OCI-LY1 (cell line): ENCODE results near the gene PCSK6.
"Not testable (repeated sequence)": the region's sequence is repeated elsewhere in the genome, so short reads cannot be mapped to it uniquely, and the experiment has no call there.

ENCODE experiments used
- H2AFZ ChIP-seq: fragments of 200-600 bp; sonication (generic), shearing (Covaris generic); 2 replicates; pipeline ENCODE4 v1.6.0; 2014; ENCODE audit warnings: antibody characterized with exemption, mild to moderate bottlenecking, low read length
- H3F3A ChIP-seq: fragments of 200-600 bp; sonication (generic), shearing (Covaris generic); 2 replicates; pipeline ENCODE4 v1.6.0; 2014; ENCODE audit warnings: mild to moderate bottlenecking, antibody characterized with exemption, low read length, moderate library complexity; ENCODE audit not compliant: insufficient read depth
- H3K27ac ChIP-seq: fragments of 200-600 bp; sonication (generic); 2 replicates; pipeline ENCODE4 v1.5.1; 2014; ENCODE audit warnings: low read length, mixed run types, mild to moderate bottlenecking, low read depth; ENCODE audit not compliant: poor library complexity, severe bottlenecking
- H3K27me3 ChIP-seq: fragments of 200-600 bp; sonication (generic); 2 replicates; pipeline ENCODE4 v1.6.0; 2014; ENCODE audit warnings: antibody characterized with exemption, mild to moderate bottlenecking, low read length, moderate library complexity; ENCODE audit not compliant: insufficient read depth
- H3K36me3 ChIP-seq: fragments of 200-600 bp; sonication (generic); 2 replicates; pipeline ENCODE4 v1.6.1; 2014; ENCODE audit warnings: mild to moderate bottlenecking, antibody characterized with exemption, low read length, moderate library complexity, mixed read lengths; ENCODE audit not compliant: insufficient read depth
- H3K4me1 ChIP-seq: fragments of 200-600 bp; sonication (generic); 2 replicates; pipeline ENCODE4 v1.5.1; 2014; ENCODE audit warnings: mild to moderate bottlenecking, low read length, moderate library complexity; ENCODE audit not compliant: insufficient read depth, severe bottlenecking
- H3K4me2 ChIP-seq: fragments of 200-600 bp; sonication (generic), shearing (Covaris generic); 2 replicates; pipeline ENCODE4 v1.6.1; 2014; ENCODE audit warnings: low read length
- H3K4me3 ChIP-seq: fragments of 200-600 bp; sonication (generic); 2 replicates; pipeline ENCODE4 v1.5.1; 2014; ENCODE audit warnings: low read length, low read depth, mild to moderate bottlenecking, mixed read lengths; ENCODE audit not compliant: poor library complexity, severe bottlenecking
- H3K79me2 ChIP-seq: fragments of 200-600 bp; shearing (Covaris generic); 2 replicates; pipeline ENCODE4 v1.6.1; 2016; ENCODE audit warnings: mixed run types, low read length, mixed read lengths; ENCODE audit not compliant: insufficient read depth
- H3K9ac ChIP-seq: fragments of 200-600 bp; sonication (generic), shearing (Covaris generic); 2 replicates; pipeline ENCODE4 v1.6.1; 2014; ENCODE audit warnings: mild to moderate bottlenecking, low read length, mixed read lengths
- H3K9me2 ChIP-seq: fragments of 200-600 bp; sonication (generic), shearing (Covaris generic); 2 replicates; pipeline ENCODE4 v1.6.1; 2014; ENCODE audit warnings: low read depth, mild to moderate bottlenecking, low read length, mixed read lengths
- H3K9me3 ChIP-seq: fragments of 200-600 bp; shearing (Covaris generic); 2 replicates; pipeline ENCODE4 v1.6.1; 2014; ENCODE audit warnings: low read length, mixed read lengths
- H4K20me1 ChIP-seq: fragments of 200-600 bp; sonication (generic), shearing (Covaris generic); 2 replicates; pipeline ENCODE4 v1.6.0; 2016; ENCODE audit warnings: mild to moderate bottlenecking, low read length; ENCODE audit not compliant: insufficient read depth
- CTCF ChIP-seq: fragments of 200-600 bp; sonication (generic), shearing (Covaris generic); IDR thresholded peaks from 2 replicates; pipeline ENCODE4 v1.5.1; 2017; ENCODE audit warnings: mild to moderate bottlenecking, antibody characterized with exemption, low read length, moderate library complexity, mixed read lengths
- EZH2 ChIP-seq: fragments of 200-600 bp; sonication (generic), shearing (Covaris generic); IDR thresholded peaks from 2 replicates; pipeline ENCODE4 v1.8.0; 2017; ENCODE audit warnings: borderline replicate concordance, mixed run types, mild to moderate bottlenecking, antibody characterized with exemption, low read length, moderate library complexity, mixed read lengths

Gene PCSK6

GRCh38 chr15:101358895-101359294 lies 130.6 kb downstream of the PCSK6 start:
- Histone ChIP-seq H3K9me2 (no peaks in the 10 kb centered on the region), H3F3A (no peaks in the 10 kb centered on the region), H3K27ac (no peak overlapping the region), H3K4me3 (no peak overlapping the region), H4K20me1 (no peaks in the 10 kb centered on the region), H3K27me3 (peaks cover 3% of the 10 kb centered on the region; the same call in 1 of the 2 replicates), H2AFZ (no peak overlapping the region), H3K4me2 (no peak overlapping the region), H3K9me3 (no peaks in the 10 kb centered on the region), H3K4me1 (no peaks in the 10 kb centered on the region), H3K36me3 (no peaks in the 10 kb centered on the region), H3K9ac (no peak overlapping the region), H3K79me2 (no peaks in the 10 kb centered on the region)
- TF ChIP-seq EZH2 (no peak), CTCF (no peak)

- Histone ChIP-seq H3K9me2 (no peaks in the 10 kb centered on the region), H3K27ac (no peak overlapping the region), H3K4me1 (no peaks in the 10 kb centered on the region), H3K36me3 (no peaks in the 10 kb centered on the region), H3K4me2 (no peak overlapping the region), H4K20me1 (no peaks in the 10 kb centered on the region), H3F3A (no peaks in the 10 kb centered on the region), H3K9me3 (no peaks in the 10 kb centered on the region), H2AFZ (no peak overlapping the region), H3K9ac (no peak overlapping the region), H3K4me3 (no peak overlapping the region), H3K79me2 (no peaks in the 10 kb centered on the region), H3K27me3 (peaks cover 3% of the 10 kb centered on the region; the same call in 1 of the 2 replicates)
- TF ChIP-seq EZH2 (no peak), CTCF (no peak)
Measured at GRCh38 chr15:101357885-101358284, 131.6 kb downstream of the PCSK6 start.

- Histone ChIP-seq H3K27me3 (peaks cover 3% of the 10 kb centered on the region; the same call in 1 of the 2 replicates), H3F3A (no peaks in the 10 kb centered on the region), H3K79me2 (no peaks in the 10 kb centered on the region), H3K36me3 (no peaks in the 10 kb centered on the region), H2AFZ (no peak overlapping the region), H4K20me1 (no peaks in the 10 kb centered on the region), H3K4me3 (no peak overlapping the region), H3K27ac (no peak overlapping the region), H3K4me2 (no peak overlapping the region), H3K9ac (no peak overlapping the region), H3K9me2 (no peaks in the 10 kb centered on the region), H3K4me1 (no peaks in the 10 kb centered on the region), H3K9me3 (no peaks in the 10 kb centered on the region)
- TF ChIP-seq CTCF (no peak), EZH2 (no peak)
Measured at GRCh38 chr15:101357333-101357732, 132.2 kb downstream of the PCSK6 start.

- not testable (repeated sequence) for H4K20me1 ChIP-seq, H3K27ac ChIP-seq, H3K79me2 ChIP-seq, H3K9me3 ChIP-seq, H3K4me3 ChIP-seq, H3K36me3 ChIP-seq, H3K4me1 ChIP-seq, H3K9me2 ChIP-seq, H2AFZ ChIP-seq, H3K4me2 ChIP-seq, H3F3A ChIP-seq, H3K9ac ChIP-seq, H3K27me3 ChIP-seq
Measured at GRCh38 chr15:101356512-101357172, 132.9 kb downstream of the PCSK6 start.
